GM18873 (cell line): ENCODE data around the gene KIAA1328.
"Not testable (repeated sequence)": the region's sequence is repeated elsewhere in the genome, so short reads cannot be mapped to it uniquely, and the experiment has no call there.

Experiments used
- ATAC-seq: cut with Tn5 transposase; IDR thresholded peaks from one replicate; pipeline ENCODE4 v1.9.1; 2021; ENCODE audit warnings: mild to moderate bottlenecking, moderate library complexity, moderate number of reproducible peaks; ENCODE audit not compliant: unreplicated experiment, low FRiP score

The KIAA1328 gene

GRCh38 chr18:37107748-37108522 is 279.0 kb downstream of the KIAA1328 start:
- no peak for ATAC-seq

DNA sequence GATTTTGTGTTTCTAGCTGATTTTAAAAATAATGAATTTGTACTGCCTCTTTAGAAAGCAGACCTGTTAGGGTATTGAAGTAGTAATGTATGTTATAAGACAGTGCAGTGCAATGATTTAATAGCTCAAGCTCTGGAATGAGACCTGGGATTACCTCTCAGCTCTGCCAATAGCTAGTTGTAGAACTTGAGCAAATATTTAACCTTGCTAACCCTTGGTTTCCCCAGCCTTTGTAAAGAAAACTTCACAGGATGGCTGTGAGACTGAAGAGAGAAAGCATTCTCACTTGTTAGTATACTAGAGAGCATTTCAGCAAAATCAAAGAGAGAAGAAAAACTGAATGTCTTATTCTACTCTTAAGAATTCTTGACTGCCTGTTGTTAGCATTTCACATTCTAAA is 293.9 kb downstream of the KIAA1328 start:
- no peak for ATAC-seq

DNA sequence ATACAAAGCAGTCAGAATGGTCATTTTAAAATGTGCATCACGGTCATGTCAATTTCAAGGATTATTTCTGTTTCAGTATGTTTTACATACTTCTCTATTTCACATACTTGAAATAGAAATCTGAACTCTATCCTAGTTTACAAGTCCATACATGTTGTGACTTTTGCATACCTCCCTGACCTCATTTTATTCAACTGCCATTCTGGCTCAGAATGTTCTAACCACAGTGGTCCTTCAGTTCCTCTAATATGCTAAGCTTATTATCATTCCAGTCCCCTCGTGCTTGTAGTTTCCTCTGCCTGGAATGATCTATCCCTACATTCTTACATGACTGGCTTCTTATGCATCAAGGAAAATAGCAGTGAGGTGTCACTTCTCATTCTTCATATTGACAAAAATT is 295.6 kb downstream of the KIAA1328 start:
- ATAC-seq: no peak

- ATAC-seq: no peak
These were observed 306.2 kb downstream of the KIAA1328 start for GRCh38 chr18:37135177-37135576.

DNA sequence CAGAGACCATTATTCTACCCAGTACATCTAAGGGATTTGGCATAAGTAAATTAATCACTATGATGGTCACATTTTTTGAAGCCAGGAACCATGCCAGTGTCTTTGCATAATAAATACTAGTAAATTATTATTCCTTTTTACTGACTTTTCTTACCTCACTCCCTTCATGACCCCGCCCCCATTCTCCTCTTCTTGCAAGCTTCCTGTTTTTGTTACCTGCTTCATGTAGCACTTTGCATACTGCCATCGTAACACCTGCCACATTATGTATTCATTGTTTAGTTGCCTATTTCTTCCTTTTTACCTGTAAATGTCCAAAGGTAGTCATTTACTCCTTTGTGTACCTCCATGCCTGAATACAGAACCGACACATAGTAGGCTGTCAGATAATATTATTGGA is 309.5 kb downstream of the KIAA1328 start:
- no peak for ATAC-seq

DNA sequence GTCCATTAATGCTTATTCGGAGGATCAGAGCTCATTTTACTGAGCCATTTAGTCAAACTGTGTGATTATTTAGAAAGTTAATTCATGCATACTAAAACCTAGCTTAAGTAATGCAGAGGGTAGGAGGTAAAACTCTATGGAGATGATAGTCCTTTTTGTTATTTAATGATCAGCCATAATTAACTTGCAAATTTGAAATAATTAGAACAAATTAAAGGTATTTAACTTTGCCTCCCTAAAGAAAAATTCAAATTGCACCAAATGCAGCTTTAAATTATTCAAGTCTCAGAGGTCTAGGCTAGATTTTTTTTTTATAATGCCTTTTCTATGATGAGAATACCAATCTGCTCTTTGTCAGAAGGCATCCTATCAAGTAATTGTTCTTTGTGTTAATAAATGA is 310.9 kb downstream of the KIAA1328 start:
- ATAC-seq: no peak

DNA sequence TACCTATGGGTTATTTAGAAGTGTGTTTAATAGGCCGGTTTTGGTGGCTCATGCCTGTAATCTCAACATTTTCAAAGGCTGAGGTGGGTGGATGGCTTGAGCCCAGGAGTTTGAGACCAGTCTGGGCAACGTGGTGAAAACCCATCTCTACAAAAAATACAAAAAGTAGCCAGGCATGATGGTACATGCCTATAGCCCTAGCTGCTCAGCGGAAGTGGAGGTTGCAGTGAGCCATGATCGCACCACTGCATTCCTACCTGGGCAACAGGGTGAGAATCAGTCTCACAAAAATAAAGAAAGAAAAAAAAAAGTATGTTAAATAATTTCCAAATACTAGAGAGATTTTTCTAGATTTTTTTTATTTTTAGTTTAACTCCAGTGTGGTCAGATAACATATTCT is 316.0 kb downstream of the KIAA1328 start:
- no peak for ATAC-seq

DNA sequence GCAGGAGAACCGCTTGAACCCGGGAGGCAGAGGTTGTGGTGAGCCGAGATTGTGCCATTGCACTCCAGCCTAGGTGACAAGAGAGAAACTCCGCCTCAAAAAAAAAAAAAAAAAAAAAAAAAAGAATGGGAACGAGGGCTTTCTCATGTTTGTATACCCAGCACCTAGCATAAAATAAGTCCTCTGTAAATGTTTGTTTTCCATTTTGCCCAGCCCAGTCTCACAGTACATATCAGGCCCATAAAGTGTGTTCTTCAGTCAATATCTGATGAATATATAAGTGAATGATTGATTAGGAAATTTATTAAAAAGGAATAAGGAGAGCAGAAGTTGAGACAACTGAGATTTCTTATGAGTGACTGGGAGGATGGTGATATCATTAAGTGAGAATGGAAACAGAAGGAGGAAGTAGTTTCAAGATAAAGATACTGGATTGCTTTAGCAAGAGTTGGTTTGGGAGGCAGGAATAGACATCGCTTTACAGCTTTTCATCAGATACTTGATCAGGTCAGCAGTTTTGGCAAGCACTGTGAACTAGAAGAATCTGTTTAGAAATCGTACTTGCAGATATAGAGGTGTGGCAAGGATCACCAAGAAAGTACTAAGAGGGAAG is 327.5 kb downstream of the KIAA1328 start:
- ATAC-seq: no peak

DNA sequence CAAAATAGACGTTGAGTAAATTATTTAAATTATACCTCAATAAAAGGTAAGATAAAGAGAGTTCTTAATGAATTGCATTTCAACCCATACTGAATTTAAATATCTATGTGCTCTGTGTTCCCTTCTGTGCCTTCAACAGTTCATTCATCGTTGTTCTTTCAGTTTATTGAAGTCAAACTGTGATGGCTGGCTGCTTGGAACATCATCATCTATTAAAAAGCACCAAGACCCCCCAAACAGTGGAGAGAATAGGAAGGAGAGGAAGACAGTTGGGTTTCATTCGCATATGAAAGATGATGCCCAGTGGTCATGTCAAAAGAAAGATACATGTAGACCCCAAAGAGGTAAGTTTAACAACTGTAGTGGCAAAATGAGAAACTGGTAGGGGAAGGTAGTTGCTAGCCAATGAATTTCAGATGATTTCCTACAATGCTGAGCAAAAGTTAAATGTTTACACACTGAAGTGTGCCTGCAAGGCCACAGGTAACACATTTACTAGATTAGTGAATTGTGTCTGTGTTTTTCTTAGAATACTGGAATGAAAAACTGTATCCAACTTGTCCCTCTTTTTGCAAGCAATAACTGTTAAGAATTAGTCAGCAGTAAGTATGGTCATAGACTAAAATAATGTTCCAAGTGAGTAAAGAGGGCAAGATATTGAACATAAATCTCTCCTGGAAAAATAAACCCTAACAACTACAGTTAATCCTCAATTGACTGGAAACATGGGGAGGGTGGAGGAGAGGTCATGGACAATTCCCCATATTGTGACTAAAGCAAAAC is 331.3 kb downstream of the KIAA1328 start:
- ATAC-seq: no peak

DNA sequence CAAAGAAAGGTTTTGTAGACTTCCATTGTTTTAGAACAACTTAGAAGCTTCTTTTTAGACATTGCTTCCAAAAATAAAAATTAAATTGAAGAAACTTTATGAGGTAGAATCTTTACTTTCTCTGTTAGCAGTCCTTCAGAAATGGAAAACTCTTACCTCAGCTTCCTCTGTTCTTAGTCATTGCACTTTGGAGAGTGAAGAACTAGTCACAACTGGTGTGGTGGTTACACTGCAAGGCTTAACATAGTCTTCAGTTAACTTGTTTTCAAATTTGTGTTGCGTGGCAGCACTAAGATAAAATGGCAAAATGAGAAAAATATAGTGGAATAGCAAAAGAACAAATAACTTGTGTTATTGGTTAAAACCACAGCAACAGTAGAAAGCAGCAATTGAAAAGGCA is 332.6 kb downstream of the KIAA1328 start:
- ATAC-seq: no peak

DNA sequence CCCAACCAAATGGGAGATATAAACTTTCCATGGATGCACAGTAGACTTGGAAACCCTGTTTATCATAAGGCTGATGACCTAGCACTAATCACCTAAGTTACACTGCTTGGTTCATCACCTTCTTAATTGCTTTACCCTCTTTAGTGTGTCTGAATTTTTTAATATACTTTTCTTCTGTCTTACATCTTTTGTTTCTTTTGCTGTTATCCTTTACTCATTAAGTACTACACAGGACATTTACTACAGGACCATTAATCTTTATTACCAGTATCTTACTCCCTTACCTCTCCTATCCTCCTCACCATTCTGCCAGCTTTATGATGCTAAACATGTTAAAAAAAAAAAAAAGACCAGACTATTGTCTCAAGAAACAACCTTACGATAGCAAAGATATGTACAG is 333.6 kb downstream of the KIAA1328 start:
- ATAC-seq: no peak

GRCh38 chr18:37163119-37163518 is 334.2 kb downstream of the KIAA1328 start:
- ATAC-seq: no peak

GRCh38 chr18:37166491-37166890 is 337.6 kb downstream of the KIAA1328 start:
- no peak for ATAC-seq

GRCh38 chr18:37166966-37167365 is 338.0 kb downstream of the KIAA1328 start:
- not testable (repeated sequence) for ATAC-seq

DNA sequence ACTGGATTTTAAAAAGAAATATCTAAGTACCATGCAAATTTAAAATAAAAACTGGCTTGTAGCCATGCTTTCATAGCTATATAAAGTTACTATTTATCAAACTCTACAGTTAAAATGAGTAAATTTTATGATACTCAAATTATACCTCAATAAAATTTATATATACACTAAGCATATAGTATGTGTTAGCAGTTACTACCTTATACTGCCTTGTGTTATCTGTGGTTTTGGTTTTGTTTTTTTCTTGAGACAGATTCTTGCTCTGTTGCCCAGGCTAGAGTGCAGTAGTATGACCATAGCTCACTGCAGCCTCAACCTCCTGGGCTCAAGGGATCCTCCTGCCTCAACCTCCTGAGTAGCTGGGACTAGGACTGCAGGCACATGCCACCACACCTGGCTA is 342.1 kb downstream of the KIAA1328 start:
- no peak for ATAC-seq

DNA sequence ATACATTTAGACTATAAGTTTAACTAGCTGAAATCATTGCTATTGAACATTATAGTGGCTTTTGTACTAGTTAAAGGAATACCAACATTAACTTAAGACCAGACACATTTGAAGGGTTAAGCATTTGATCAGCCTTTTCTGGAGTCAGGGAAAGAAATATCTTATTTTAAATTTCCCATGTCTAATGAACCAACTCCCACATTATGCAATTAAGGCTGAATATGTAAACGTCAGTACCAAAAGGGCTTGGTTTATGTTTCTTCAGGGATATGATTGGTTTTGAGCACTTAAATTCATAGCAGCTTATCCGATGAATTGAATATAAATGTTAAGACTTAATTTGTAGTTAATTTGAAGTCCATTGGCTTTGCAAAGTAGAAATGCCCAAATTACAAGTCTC is 344.5 kb downstream of the KIAA1328 start:
- no peak for ATAC-seq

DNA sequence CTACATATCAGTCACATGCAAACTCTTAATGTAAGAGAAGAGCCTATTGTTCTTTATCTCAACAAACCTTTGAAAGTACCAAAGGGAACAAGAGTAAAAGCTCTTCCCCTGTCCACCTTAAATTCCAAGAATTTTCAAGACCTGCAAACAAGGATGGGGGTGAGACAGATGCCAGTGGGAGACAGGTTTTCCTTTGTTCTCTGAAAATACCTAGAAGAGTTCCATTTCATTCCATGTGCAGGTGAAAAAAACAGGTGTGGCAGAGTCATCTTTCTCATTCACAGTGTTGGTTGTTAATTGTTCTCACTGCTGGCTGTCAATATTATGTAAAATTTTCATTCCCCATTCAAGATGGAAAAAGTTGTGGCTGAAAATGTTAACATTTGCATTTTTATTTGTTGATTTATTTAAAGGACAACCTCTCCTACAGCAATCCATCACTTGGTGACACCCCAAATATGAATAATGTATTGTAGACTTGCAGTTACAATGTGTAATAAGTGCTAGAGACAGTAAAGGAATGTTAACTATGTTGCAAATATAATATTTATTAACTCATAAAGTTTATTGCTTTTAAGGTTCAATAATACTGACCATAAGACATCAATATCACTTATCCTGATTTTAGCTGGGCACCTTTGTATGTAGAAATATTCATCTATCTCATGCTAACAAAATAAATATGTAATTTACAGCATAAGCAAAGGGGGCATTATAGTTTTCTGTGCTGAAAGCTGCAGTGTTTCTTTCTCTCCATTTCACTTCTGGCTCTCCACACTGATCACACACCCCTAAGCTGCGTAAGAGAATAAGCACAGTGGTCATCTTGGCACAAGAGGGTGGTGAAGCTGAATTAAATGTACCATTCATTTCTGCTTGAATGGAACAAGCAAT is 347.0 kb downstream of the KIAA1328 start:
- ATAC-seq: no peak

DNA sequence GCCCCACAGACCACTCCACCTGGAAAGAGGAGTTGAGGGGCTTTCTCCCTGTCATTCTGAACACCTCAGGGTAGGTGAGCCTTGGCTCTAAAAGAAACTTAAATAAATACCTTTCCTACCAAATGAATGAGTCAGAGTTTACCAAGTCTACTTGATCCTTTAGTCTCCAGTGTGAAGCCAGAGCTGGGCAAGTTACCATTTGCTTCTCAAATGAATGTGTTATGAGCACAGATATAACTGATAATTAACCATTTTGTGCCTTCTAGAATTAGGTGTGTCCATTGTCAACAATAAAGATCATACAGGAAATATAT is 347.7 kb downstream of the KIAA1328 start:
- ATAC-seq: no peak

DNA sequence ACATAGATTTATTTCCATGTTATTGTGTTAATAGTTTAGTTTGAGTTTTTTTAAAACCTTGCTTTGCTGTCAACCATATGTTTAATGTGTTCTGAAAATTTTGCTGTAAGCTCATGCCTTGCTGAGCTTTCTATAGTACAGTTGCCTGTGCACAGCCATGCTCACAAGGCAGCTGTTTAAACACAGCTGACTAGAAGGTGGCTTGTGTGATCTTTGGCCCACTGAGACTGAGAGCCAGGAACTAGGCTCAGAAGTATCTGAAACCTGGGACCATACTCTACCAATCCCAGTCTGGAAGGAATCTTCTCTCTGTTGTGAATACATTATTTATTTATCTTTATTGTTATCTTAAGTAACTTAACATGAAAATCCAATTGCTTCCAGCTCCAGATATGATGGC is 350.5 kb downstream of the KIAA1328 start:
- no peak for ATAC-seq

DNA sequence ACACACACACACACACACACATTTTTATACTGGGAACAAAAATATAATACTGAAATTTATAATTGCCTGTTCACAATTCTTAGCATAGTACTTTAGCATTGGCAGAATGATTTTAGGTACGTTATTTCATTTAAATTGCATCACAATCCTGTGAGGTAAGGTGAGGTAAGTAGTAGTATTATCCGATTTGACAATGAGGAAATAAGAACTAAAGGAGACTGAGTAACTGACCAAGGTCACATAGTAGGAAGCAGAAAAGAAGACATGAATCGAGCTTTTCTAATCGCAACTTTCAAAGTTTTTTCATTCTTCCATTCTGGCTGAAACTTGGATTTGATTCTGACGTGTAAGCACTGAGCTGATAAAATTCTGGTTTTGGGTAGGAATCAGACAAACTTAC is 351.2 kb downstream of the KIAA1328 start:
- no peak for ATAC-seq
